GM18870 (cell line): Measurements from ENCODE around the gene CCNG1.

Experiments
- ATAC-seq: cut with Tn5 transposase; IDR thresholded peaks from one replicate; pipeline ENCODE4 v1.9.1; 2021; ENCODE audit warnings: moderate library complexity; ENCODE audit not compliant: unreplicated experiment

The CCNG1 gene

DNA sequence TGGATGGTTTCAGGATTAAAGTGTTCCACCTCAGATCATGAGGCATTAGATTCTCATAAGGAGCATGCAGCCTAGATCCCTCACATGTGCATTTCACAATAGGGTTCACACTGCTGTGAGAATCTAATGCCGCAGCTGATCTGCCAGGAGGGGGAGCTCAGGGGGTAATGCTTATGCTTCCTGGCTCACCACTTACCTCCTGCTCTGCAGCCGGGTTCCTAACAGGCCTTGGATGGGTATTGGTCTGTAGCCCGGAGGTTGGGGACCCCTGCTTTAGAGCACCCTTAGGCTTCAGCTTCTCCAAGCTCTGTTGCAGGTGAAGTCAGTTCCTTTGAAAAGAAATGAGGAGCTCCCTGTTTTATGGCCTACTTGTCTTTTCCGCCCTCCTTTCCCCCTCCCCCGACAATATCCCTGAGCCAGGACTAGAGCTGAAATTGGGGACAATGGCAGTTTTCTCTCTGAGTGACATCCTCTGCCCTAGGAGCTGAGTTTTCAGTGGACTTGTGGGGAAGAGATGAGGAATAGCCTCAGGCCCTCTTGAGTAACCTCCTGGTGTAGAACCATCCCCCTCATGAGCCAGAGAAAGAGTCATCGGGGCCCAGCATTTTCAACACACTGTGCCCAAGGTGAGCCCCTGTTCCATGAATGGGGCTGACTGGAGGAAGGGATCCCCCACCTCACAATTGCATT, 51.8 kb downstream of the CCNG1 start:
- no peak for ATAC-seq

DNA sequence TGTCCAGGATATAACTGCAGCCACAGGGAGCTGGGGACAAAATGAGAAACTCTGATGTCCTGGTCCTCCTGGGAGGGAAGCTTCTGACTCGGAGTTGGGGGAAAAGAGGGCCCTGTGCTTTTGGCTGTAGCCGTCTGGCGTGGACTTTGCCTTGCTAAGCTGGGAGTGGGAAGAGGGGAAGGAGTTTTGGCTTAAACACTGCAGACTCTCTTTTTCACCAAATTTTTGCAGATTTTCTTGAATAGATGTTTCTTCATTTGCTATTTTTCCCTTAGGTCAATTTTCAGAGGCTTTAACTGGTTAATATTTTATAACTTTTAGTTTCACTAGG, 52.3 kb downstream of the CCNG1 start:
- no peak for ATAC-seq
